Measurements from ENCODE around the gene SH3TC1. TPM values are rescaled to one million over a fixed set of nuclear protein-coding genes. Genes with fewer than 3 reads are reported as not detected.

SH3TC1 gene
- total RNA-seq, 4 donors from 2014 or later: 10.1 to 15.9 (median 11.1) TPM

- intact Hi-C loops (cut with DNase I; ENCODE audit: low total_unique reads): no loop called here
- no peak for TF ChIP-seq POLR2A (IDR thresholded peaks at IDR 0.05)
- TF ChIP-seq, protein P1, sequence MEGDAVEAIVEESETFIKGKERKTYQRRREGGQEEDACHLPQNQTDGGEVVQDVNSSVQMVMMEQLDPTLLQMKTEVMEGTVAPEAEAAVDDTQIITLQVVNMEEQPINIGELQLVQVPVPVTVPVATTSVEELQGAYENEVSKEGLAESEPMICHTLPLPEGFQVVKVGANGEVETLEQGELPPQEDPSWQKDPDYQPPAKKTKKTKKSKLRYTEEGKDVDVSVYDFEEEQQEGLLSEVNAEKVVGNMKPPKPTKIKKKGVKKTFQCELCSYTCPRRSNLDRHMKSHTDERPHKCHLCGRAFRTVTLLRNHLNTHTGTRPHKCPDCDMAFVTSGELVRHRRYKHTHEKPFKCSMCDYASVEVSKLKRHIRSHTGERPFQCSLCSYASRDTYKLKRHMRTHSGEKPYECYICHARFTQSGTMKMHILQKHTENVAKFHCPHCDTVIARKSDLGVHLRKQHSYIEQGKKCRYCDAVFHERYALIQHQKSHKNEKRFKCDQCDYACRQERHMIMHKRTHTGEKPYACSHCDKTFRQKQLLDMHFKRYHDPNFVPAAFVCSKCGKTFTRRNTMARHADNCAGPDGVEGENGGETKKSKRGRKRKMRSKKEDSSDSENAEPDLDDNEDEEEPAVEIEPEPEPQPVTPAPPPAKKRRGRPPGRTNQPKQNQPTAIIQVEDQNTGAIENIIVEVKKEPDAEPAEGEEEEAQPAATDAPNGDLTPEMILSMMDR (IDR thresholded peaks at IDR 0.05): no peak
- WGBS, 2 donors: 96% methylated on average over 11 of the region's 11 CpGs
- no peak for DNase-seq (ENCODE audit: low spot score in 2 of 2)
- no peak overlapping the region for H3K4me3 ChIP-seq (ENCODE audit: low read depth, poor library complexity, severe bottlenecking)
Measured at GRCh38 chr4:8230033-8230432, 30.9 kb downstream of the SH3TC1 start.

DNA sequence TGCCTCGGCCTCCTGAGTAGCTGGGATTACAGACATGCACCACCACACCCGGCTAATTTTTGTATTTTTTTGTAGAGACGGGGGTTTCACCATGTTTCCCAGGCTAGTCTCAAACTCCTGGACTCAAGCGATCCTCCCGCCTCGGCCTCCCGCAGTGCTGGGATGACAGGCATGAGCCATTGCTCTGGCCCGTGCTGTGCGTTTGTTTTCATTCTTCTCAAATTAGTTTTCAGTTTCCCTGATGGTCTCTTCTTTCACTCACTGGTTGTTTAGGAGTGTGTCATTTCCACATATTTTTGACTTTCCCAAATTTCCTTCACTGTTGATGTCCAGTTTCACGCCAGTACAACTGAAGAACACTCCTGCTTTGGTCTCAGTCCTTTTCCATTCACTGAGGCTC is 31.8 kb downstream of the SH3TC1 start:
- intact Hi-C loops (cut with DNase I; ENCODE audit: low total_unique reads): no loop called here
- no peak for DNase-seq (ENCODE audit: low spot score in 2 of 2)
- no peak overlapping the region for H3K4me3 ChIP-seq (ENCODE audit: low read depth, poor library complexity, severe bottlenecking)
- 95 to 96% methylated on average over 10 of the region's 10 CpGs for WGBS, 2 donors
- no peak for TF ChIP-seq POLR2A (IDR thresholded peaks at IDR 0.05)
- TF ChIP-seq, protein P1 (IDR thresholded peaks at IDR 0.05): no peak

GRCh38 chr4:8231551-8232049 is 32.5 kb downstream of the SH3TC1 start:
- 93 to 95% methylated on average over 10 to 21 of the region's 21 CpGs for WGBS, 2 donors
- no peak overlapping the region for H3K4me3 ChIP-seq (ENCODE audit: low read depth, poor library complexity, severe bottlenecking)
- DNase-seq (ENCODE audit: low spot score in 2 of 2): no peak
- intact Hi-C loops (cut with DNase I; ENCODE audit: low total_unique reads): no loop called here
- TF ChIP-seq, protein P1 (IDR thresholded peaks at IDR 0.05): no peak
- no peak for TF ChIP-seq POLR2A (IDR thresholded peaks at IDR 0.05)

- no peak for DNase-seq (ENCODE audit: low spot score in 2 of 2)
- intact Hi-C loops (cut with DNase I; ENCODE audit: low total_unique reads): no loop called here
- H3K4me3 ChIP-seq (ENCODE audit: low read depth, poor library complexity, severe bottlenecking): no peak overlapping the region
- 91 to 94% methylated on average over 11 of the region's 11 CpGs for WGBS, 2 donors
- TF ChIP-seq, protein P1 (IDR thresholded peaks at IDR 0.05): no peak
- TF ChIP-seq POLR2A (IDR thresholded peaks at IDR 0.05): no peak
Measured at GRCh38 chr4:8232748-8233147, 33.7 kb downstream of the SH3TC1 start.

DNA sequence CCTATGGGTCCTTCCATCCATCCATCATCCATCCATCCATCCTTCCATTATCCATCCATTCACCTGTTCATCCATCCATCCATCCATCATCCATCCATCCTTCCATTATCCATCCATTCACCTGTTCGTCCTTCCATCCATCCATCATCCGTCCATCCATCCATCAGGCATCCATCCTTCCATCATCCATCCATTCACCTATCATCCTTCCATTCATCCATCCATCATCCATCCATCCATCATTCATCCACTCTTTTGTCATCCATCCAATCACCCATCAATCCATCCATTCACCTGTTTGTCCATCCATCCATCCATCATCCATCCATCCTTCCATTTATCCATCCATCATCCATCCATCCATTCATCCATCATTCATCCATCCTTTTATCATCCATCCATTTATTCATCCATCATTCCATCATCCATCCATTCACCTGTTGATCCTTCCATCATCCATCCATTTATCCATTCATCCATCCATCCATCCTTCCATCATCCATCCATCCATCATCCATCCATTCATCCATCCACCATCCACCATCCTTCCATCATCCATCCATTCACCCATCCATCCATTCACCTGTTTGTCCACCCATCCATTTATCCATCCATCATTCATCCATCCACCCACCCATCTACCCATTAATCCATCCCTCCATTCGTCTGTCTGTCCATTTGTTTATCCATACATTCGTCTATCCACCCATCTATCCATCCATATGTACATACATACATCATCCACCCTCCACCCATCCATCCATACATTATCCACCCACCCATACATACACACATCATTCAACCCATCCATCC is 34.8 kb downstream of the SH3TC1 start:
- TF ChIP-seq, protein P1 (IDR thresholded peaks at IDR 0.05): no peak
- no peak for TF ChIP-seq POLR2A (IDR thresholded peaks at IDR 0.05)
- no peak for DNase-seq (ENCODE audit: low spot score in 2 of 2)
- intact Hi-C loops (cut with DNase I; ENCODE audit: low total_unique reads): no loop called here
- WGBS, 2 donors: 95 to 96% methylated on average over 4 of the region's 4 CpGs
- no peak overlapping the region for H3K4me3 ChIP-seq (ENCODE audit: low read depth, poor library complexity, severe bottlenecking)
